ENCODE data around the gene NECTIN3.

The NECTIN3 gene

GRCh38 chr3:111190518-111190917, 118.9 kb downstream of the NECTIN3 start:
- Histone ChIP-seq H3K9ac (ENCODE audit: low read length) (no peak overlapping the region), H4K8ac (ENCODE audit: low read length) (no peak overlapping the region), H2AFZ (ENCODE audit: low read depth, low read length) (no peak overlapping the region), H3K4me3 (ENCODE audit: insufficient read depth in 1 of 2, low read depth in 1 of 2, low read length in 2 of 2) (no peak overlapping the region), H3K79me1 (replicated peaks; ENCODE audit: low read length, poor library complexity, severe bottlenecking) (peaks cover 7% of the 10 kb centered on the region), H2BK5ac (ENCODE audit: low read depth, low read length, poor library complexity, severe bottlenecking) (no peak overlapping the region), H2BK120ac (ENCODE audit: low read depth, low read length) (no peak overlapping the region), H3K4me2 (ENCODE audit: low read length, poor library complexity, severe bottlenecking) (no peak overlapping the region), H3K9me3 (ENCODE audit: control insufficient read depth, low read length) (no peaks in the 10 kb centered on the region), H2AK5ac (ENCODE audit: low read length, severe bottlenecking) (no peak overlapping the region), H2BK12ac (ENCODE audit: low read length in 2 of 2) (no peak overlapping the region), H3K4me1 (ENCODE audit: control insufficient read depth, insufficient read depth, low read depth, low read length) (no peaks in the 10 kb centered on the region), H2BK15ac (ENCODE audit: low read depth, poor library complexity, severe bottlenecking) (no peak overlapping the region), H3K14ac (ENCODE audit: low read length in 2 of 2) (no peak overlapping the region), H3K36me3 (ENCODE audit: control insufficient read depth in 1 of 2, insufficient read depth in 2 of 2, low read depth in 1 of 2, low read length in 2 of 2) (peaks cover 5 to 59% of the 10 kb centered on the region in 2 experiments), H4K91ac (ENCODE audit: low read length) (no peak overlapping the region), H3K23ac (ENCODE audit: low read length in 2 of 2) (no peak overlapping the region), H3K18ac (ENCODE audit: low read depth in 1 of 2, low read length in 2 of 2) (no peak overlapping the region), H3K4ac (ENCODE audit: low read depth in 1 of 2, low read length in 2 of 2) (no peak overlapping the region), H3K27ac (ENCODE audit: low read length, poor library complexity, severe bottlenecking) (no peak overlapping the region), H3K27me3 (ENCODE audit: control insufficient read depth in 1 of 2, insufficient read depth in 1 of 2, low read length in 2 of 2) (no peaks in the 10 kb centered on the region)
- WGBS, result no CpG with 5 or more reads among the region's 2 CpGs
- DNase-seq, result no peak

GRCh38 chr3:111193472-111193871, 121.9 kb downstream of the NECTIN3 start:
- peaks cover 5 to 63% of the 10 kb centered on the region in 2 experiments for H3K36me3 ChIP-seq (ENCODE audit: control insufficient read depth in 1 of 2, insufficient read depth in 2 of 2, low read depth in 1 of 2, low read length in 2 of 2)
- H3K4me1 ChIP-seq (ENCODE audit: control insufficient read depth, insufficient read depth, low read depth, low read length), result peaks cover 2% of the 10 kb centered on the region
- H4K8ac ChIP-seq (ENCODE audit: low read length), result no peak overlapping the region
- H3K79me1 ChIP-seq (replicated peaks; ENCODE audit: low read length, poor library complexity, severe bottlenecking), result peaks cover 7% of the 10 kb centered on the region
- no peak overlapping the region for H3K4me2 ChIP-seq (ENCODE audit: low read length, poor library complexity, severe bottlenecking)
- H2BK5ac ChIP-seq (ENCODE audit: low read depth, low read length, poor library complexity, severe bottlenecking), result no peak overlapping the region
- no peak overlapping the region for H3K27ac ChIP-seq (ENCODE audit: low read length, poor library complexity, severe bottlenecking)
- H3K9ac ChIP-seq (ENCODE audit: low read length), result no peak overlapping the region
- no peak overlapping the region for H2AFZ ChIP-seq (ENCODE audit: low read depth, low read length)
- H2BK12ac ChIP-seq (ENCODE audit: low read length in 2 of 2), result no peak overlapping the region
- no peaks in the 10 kb centered on the region for H3K27me3 ChIP-seq (ENCODE audit: control insufficient read depth in 1 of 2, insufficient read depth in 1 of 2, low read length in 2 of 2)
- no peak overlapping the region for H4K91ac ChIP-seq (ENCODE audit: low read length)
- no peak overlapping the region for H3K23ac ChIP-seq (ENCODE audit: low read length in 2 of 2)
- H2BK120ac ChIP-seq (ENCODE audit: low read depth, low read length), result no peak overlapping the region
- H2AK5ac ChIP-seq (ENCODE audit: low read length, severe bottlenecking), result no peak overlapping the region
- H3K18ac ChIP-seq (ENCODE audit: low read depth in 1 of 2, low read length in 2 of 2), result no peak overlapping the region
- no peak for DNase-seq
- H2BK15ac ChIP-seq (ENCODE audit: low read depth, poor library complexity, severe bottlenecking), result no peak overlapping the region
- no peak overlapping the region for H3K4me3 ChIP-seq (ENCODE audit: insufficient read depth in 1 of 2, low read depth in 1 of 2, low read length in 2 of 2)
- no peak overlapping the region for H3K4ac ChIP-seq (ENCODE audit: low read depth in 1 of 2, low read length in 2 of 2)
- 90% methylated on average over 2 of the region's 3 CpGs for WGBS
- H3K14ac ChIP-seq (ENCODE audit: low read length in 2 of 2), result no peak overlapping the region
- H3K9me3 ChIP-seq (ENCODE audit: control insufficient read depth, low read length), result no peaks in the 10 kb centered on the region

GRCh38 chr3:111194048-111194447, 122.4 kb downstream of the NECTIN3 start:
- Histone ChIP-seq H3K27ac (ENCODE audit: low read length, poor library complexity, severe bottlenecking) (no peak overlapping the region), H2BK12ac (ENCODE audit: low read length in 2 of 2) (no peak overlapping the region), H4K8ac (ENCODE audit: low read length) (no peak overlapping the region), H2BK15ac (ENCODE audit: low read depth, poor library complexity, severe bottlenecking) (no peak overlapping the region), H3K4me3 (ENCODE audit: insufficient read depth in 1 of 2, low read depth in 1 of 2, low read length in 2 of 2) (no peak overlapping the region), H2BK120ac (ENCODE audit: low read depth, low read length) (no peak overlapping the region), H2BK5ac (ENCODE audit: low read depth, low read length, poor library complexity, severe bottlenecking) (no peak overlapping the region), H2AK5ac (ENCODE audit: low read length, severe bottlenecking) (no peak overlapping the region), H4K91ac (ENCODE audit: low read length) (no peak overlapping the region), H3K18ac (ENCODE audit: low read depth in 1 of 2, low read length in 2 of 2) (no peak overlapping the region), H3K27me3 (ENCODE audit: control insufficient read depth in 1 of 2, insufficient read depth in 1 of 2, low read length in 2 of 2) (no peaks in the 10 kb centered on the region), H3K9me3 (ENCODE audit: control insufficient read depth, low read length) (no peaks in the 10 kb centered on the region), H3K79me1 (replicated peaks; ENCODE audit: low read length, poor library complexity, severe bottlenecking) (peaks cover 5% of the 10 kb centered on the region), H3K14ac (ENCODE audit: low read length in 2 of 2) (no peak overlapping the region), H3K4me1 (ENCODE audit: control insufficient read depth, insufficient read depth, low read depth, low read length) (peaks cover 2% of the 10 kb centered on the region), H2AFZ (ENCODE audit: low read depth, low read length) (no peak overlapping the region), H3K9ac (ENCODE audit: low read length) (no peak overlapping the region), H3K4me2 (ENCODE audit: low read length, poor library complexity, severe bottlenecking) (no peak overlapping the region), H3K23ac (ENCODE audit: low read length in 2 of 2) (no peak overlapping the region), H3K36me3 (ENCODE audit: control insufficient read depth in 1 of 2, insufficient read depth in 2 of 2, low read depth in 1 of 2, low read length in 2 of 2) (peaks cover 5 to 58% of the 10 kb centered on the region in 2 experiments), H3K4ac (ENCODE audit: low read depth in 1 of 2, low read length in 2 of 2) (no peak overlapping the region)
- DNase-seq, result no peak
- no CpG with 5 or more reads among the region's 1 CpG for WGBS

- no peak for DNase-seq
- WGBS, result 91% methylated on average over 3 of the region's 3 CpGs
Measured at GRCh38 chr3:111197485-111197884, 125.9 kb downstream of the NECTIN3 start.

More at GRCh38 chr3:111197485-111197884, 125.9 kb downstream of the NECTIN3 start:
- Histone ChIP-seq H4K8ac (ENCODE audit: low read length) (no peak overlapping the region), H3K4me1 (ENCODE audit: control insufficient read depth, insufficient read depth, low read depth, low read length) (peaks cover 3% of the 10 kb centered on the region), H4K91ac (ENCODE audit: low read length) (no peak overlapping the region), H2AFZ (ENCODE audit: low read depth, low read length) (no peak overlapping the region), H3K14ac (ENCODE audit: low read length in 2 of 2) (no peak overlapping the region), H2BK15ac (ENCODE audit: low read depth, poor library complexity, severe bottlenecking) (no peak overlapping the region), H3K9ac (ENCODE audit: low read length) (no peak overlapping the region), H3K27ac (ENCODE audit: low read length, poor library complexity, severe bottlenecking) (peak overlapping the region; percentile 93), H3K27me3 (ENCODE audit: control insufficient read depth in 1 of 2, insufficient read depth in 1 of 2, low read length in 2 of 2) (no peaks in the 10 kb centered on the region), H2AK5ac (ENCODE audit: low read length, severe bottlenecking) (peak overlapping the region; percentile 51), H2BK12ac (ENCODE audit: low read length in 2 of 2) (no peak overlapping the region), H3K4ac (ENCODE audit: low read depth in 1 of 2, low read length in 2 of 2) (no peak overlapping the region), H3K36me3 (ENCODE audit: control insufficient read depth in 1 of 2, insufficient read depth in 2 of 2, low read depth in 1 of 2, low read length in 2 of 2) (peaks cover 0 to 55% of the 10 kb centered on the region in 2 experiments), H3K4me3 (ENCODE audit: insufficient read depth in 1 of 2, low read depth in 1 of 2, low read length in 2 of 2) (no peak overlapping the region), H3K4me2 (ENCODE audit: low read length, poor library complexity, severe bottlenecking) (no peak overlapping the region), H2BK120ac (ENCODE audit: low read depth, low read length) (no peak overlapping the region), H3K23ac (ENCODE audit: low read length in 2 of 2) (no peak overlapping the region), H3K18ac (ENCODE audit: low read depth in 1 of 2, low read length in 2 of 2) (no peak overlapping the region), H3K9me3 (ENCODE audit: control insufficient read depth, low read length) (no peaks in the 10 kb centered on the region), H3K79me1 (replicated peaks; ENCODE audit: low read length, poor library complexity, severe bottlenecking) (no peaks in the 10 kb centered on the region), H2BK5ac (ENCODE audit: low read depth, low read length, poor library complexity, severe bottlenecking) (no peak overlapping the region)

Measured in mesenchymal stem cell (in vitro differentiated cells and primary cell).